GM12801 (cell line): Measurements from ENCODE around the gene PDE8B.

Experiments used
- CTCF ChIP-seq: IDR thresholded peaks from one replicate; pipeline ENCODE4 v1.5.1; 2011; ENCODE audit warnings: control low read depth; ENCODE audit not compliant: insufficient read length; ENCODE audit errors: extremely low read depth

The PDE8B gene

GRCh38 chr5:77343165-77343564 is 132.7 kb downstream of the PDE8B start:
- TF ChIP-seq CTCF: no peak

DNA sequence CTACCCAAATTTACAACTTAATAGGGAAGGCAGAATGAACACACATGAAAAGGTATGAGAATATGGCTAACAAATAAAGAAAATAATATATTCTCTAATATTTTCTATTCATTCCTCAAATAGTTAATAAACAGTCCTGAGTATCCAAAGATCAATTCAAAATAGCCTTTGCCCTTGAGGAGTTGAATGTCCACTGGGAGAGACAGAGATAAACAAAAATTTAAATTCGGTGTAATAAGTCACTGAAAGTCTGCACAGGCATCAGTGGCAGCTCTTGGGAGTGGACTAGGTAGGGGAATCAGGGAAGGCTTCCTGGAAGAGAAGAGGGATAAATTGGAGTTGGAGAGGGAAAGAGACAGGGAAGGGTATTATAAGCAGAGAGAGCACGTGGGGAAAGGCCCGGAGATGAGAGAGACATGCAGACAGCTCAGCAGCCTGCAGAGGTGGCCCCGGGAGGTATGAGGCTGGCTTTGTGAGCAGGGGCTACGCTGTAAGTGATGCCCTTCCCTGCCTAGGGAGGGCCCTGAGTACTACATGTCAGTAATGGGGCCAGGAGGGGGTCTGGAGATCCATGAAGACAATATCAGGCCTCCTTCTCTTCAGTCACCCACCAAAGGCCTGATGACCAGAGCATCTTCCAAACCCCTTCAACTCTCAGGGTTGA is 137.1 kb downstream of the PDE8B start:
- no peak for TF ChIP-seq CTCF

- no peak for TF ChIP-seq CTCF
These were observed 142.8 kb downstream of the PDE8B start for GRCh38 chr5:77353251-77353650.

GRCh38 chr5:77354454-77354853 is 144.0 kb downstream of the PDE8B start:
- no peak for TF ChIP-seq CTCF

DNA sequence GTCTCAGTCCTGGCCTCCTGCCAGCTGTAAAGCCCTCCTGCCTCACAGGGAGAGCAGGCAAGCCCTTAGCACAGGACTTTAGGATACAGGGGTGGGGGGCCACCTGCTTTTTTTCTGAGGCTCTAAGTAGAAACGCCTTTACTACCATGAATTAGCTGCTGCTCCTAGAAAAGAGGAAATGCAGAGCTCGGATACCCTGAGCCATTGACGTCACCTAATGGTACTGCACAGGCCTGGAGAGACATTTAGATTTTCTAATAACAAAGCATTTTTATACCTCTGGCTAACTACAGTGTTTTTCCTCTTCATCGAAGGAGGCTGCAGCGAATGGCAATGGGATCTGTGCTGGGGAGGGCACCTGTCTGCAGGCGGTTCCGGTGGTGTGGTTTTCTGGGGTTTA is 144.6 kb downstream of the PDE8B start:
- TF ChIP-seq CTCF: no peak

GRCh38 chr5:77355751-77356150 is 145.3 kb downstream of the PDE8B start:
- TF ChIP-seq CTCF: no peak

DNA sequence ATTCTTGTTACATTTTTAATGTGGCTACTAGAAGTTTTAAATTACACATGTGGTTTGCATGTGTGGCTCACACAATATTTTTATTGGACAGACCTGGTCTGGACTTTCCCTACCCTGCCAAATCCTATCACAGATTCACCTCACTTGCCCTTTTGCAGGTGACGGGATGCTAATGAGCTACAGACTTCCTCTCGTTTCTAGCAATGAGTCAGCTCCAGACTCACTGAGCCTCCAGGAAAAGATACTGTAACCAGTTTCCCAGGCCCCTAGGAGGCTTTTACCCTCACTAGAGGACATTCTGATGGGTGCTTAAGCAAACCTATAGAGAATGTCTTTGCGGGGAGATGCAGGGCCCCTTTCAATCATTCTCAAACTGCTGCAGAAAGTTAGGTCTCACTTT is 146.3 kb downstream of the PDE8B start:
- no peak for TF ChIP-seq CTCF
